GM18873 (cell line): Measurements from ENCODE around the gene CACNB2.

Experiments
- ATAC-seq: cut with Tn5 transposase; IDR thresholded peaks from one replicate; pipeline ENCODE4 v1.9.1; 2021; ENCODE audit warnings: mild to moderate bottlenecking, moderate library complexity, moderate number of reproducible peaks; ENCODE audit not compliant: unreplicated experiment, low FRiP score

Gene CACNB2

GRCh38 chr10:18273039-18273438 lies 132.8 kb downstream of the CACNB2 start:
- no peak for ATAC-seq

- no peak for ATAC-seq
Observed at GRCh38 chr10:18278181-18278580, 138.0 kb downstream of the CACNB2 start.

- ATAC-seq, result no peak
Observed at GRCh38 chr10:18279173-18279572, 138.9 kb downstream of the CACNB2 start.

GRCh38 chr10:18282094-18282493 lies 141.9 kb downstream of the CACNB2 start:
- ATAC-seq, result no peak

- ATAC-seq, result no peak
Observed at GRCh38 chr10:18290651-18291313, 150.6 kb downstream of the CACNB2 start.

GRCh38 chr10:18293536-18294510 lies 153.6 kb downstream of the CACNB2 start:
- no peak for ATAC-seq

- ATAC-seq, result no peak
Observed at GRCh38 chr10:18294633-18295032, 154.4 kb downstream of the CACNB2 start.

- ATAC-seq, result no peak
Observed at GRCh38 chr10:18297659-18298058, 157.4 kb downstream of the CACNB2 start.

- ATAC-seq, result no peak
Observed at GRCh38 chr10:18298256-18298655, 158.0 kb downstream of the CACNB2 start.

- ATAC-seq, result no peak
Observed at GRCh38 chr10:18303851-18304801, 163.9 kb downstream of the CACNB2 start.

- no peak for ATAC-seq
Observed at GRCh38 chr10:18306031-18306430, 165.8 kb downstream of the CACNB2 start.

GRCh38 chr10:18308600-18308999 lies 168.4 kb downstream of the CACNB2 start:
- no peak for ATAC-seq

- no peak for ATAC-seq
Observed at GRCh38 chr10:18310761-18311160, 170.5 kb downstream of the CACNB2 start.

- ATAC-seq, result peak; percentile 93
Observed at GRCh38 chr10:18312374-18313139, 172.3 kb downstream of the CACNB2 start.

- no peak for ATAC-seq
Observed at GRCh38 chr10:18313140-18313530, 172.9 kb downstream of the CACNB2 start.

GRCh38 chr10:18313626-18314025 lies 173.4 kb downstream of the CACNB2 start:
- no peak for ATAC-seq

- ATAC-seq, result no peak
Observed at GRCh38 chr10:18319628-18320027, 179.4 kb downstream of the CACNB2 start.

GRCh38 chr10:18321371-18321770 lies 181.1 kb downstream of the CACNB2 start:
- no peak for ATAC-seq

GRCh38 chr10:18323916-18324315 lies 183.7 kb downstream of the CACNB2 start:
- no peak for ATAC-seq

- no peak for ATAC-seq
Observed at GRCh38 chr10:18325410-18325809, 185.2 kb downstream of the CACNB2 start.
